ENCODE measurements around the gene KICS2. TPM values are rescaled to one million over a fixed set of nuclear protein-coding genes. Genes with fewer than 3 reads are reported as not detected.

Gene KICS2
- polyA plus RNA-seq, 1 donor = 5.6 TPM

- Histone ChIP-seq H3K27ac (ENCODE audit: low read length) (no peak overlapping the region), H3K4me1 (ENCODE audit: control insufficient read depth, insufficient read depth, low read length) (no peaks in the 10 kb centered on the region), H3K36me3 (ENCODE audit: control insufficient read depth, insufficient read depth, low read length) (no peaks in the 10 kb centered on the region), H3K27me3 (ENCODE audit: control insufficient read depth, insufficient read depth, low read length) (no peaks in the 10 kb centered on the region), H3K4me3 (ENCODE audit: low read length) (no peak overlapping the region), H3K9me3 (ENCODE audit: control insufficient read depth, low read depth, low read length) (no peaks in the 10 kb centered on the region)
- WGBS (ENCODE audit: insufficient coverage, low lambda C conversion rate) = no CpG with 5 or more reads among the region's 1 CpG
- no peak for DNase-seq
Observed at GRCh38 chr12:64178122-64178521, 44.0 kb downstream of the KICS2 start.

- Histone ChIP-seq H3K27ac (ENCODE audit: low read length) (no peak overlapping the region), H3K27me3 (ENCODE audit: control insufficient read depth, insufficient read depth, low read length) (no peaks in the 10 kb centered on the region), H3K4me3 (ENCODE audit: low read length) (no peak overlapping the region), H3K4me1 (ENCODE audit: control insufficient read depth, insufficient read depth, low read length) (no peaks in the 10 kb centered on the region), H3K9me3 (ENCODE audit: control insufficient read depth, low read depth, low read length) (no peaks in the 10 kb centered on the region), H3K36me3 (ENCODE audit: control insufficient read depth, insufficient read depth, low read length) (no peaks in the 10 kb centered on the region)
- 100% methylated on average over 1 of the region's 7 CpGs for WGBS (ENCODE audit: insufficient coverage, low lambda C conversion rate)
- DNase-seq = no peak
Observed at GRCh38 chr12:64177001-64177400, 45.1 kb downstream of the KICS2 start.

DNA sequence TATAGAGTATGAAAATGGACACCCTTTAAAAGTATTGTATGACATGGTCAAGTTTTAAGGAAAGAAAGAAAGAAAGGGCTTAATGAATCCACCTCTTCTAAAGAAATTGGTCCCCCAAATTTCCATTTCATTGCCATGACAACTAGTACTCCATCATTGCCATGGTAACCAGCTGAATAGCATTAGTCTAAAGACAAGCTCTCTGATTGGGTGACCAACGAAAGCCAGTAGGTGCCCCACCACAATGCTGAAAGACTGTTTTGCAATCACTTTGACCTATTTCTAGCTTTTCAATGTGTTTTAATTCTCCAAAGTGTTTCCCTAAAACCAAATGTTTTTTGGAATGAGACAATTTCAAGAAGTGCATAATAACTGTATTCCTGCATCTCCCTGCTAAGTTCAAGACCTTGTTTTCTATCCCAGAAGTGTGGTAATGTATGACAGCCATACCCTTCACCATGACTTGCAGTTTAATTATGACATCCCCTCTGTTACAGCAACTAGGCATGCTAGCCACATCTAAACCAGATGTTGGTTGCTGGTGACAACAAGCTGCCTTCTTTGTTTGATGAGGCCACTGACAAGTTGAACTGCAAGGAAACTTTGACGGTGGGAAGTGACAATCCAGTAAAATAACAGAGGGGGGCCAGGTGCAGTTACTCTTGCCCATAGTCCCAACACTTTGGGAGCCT lies 46.7 kb downstream of the KICS2 start:
- Histone ChIP-seq H3K4me1 (ENCODE audit: control insufficient read depth, insufficient read depth, low read length) (no peaks in the 10 kb centered on the region), H3K9me3 (ENCODE audit: control insufficient read depth, low read depth, low read length) (no peaks in the 10 kb centered on the region), H3K4me3 (ENCODE audit: low read length) (no peak overlapping the region), H3K27me3 (ENCODE audit: control insufficient read depth, insufficient read depth, low read length) (no peaks in the 10 kb centered on the region), H3K36me3 (ENCODE audit: control insufficient read depth, insufficient read depth, low read length) (no peaks in the 10 kb centered on the region), H3K27ac (ENCODE audit: low read length) (no peak overlapping the region)
- DNase-seq = no peak
- WGBS (ENCODE audit: insufficient coverage, low lambda C conversion rate) = no CpG with 5 or more reads among the region's 2 CpGs

DNA sequence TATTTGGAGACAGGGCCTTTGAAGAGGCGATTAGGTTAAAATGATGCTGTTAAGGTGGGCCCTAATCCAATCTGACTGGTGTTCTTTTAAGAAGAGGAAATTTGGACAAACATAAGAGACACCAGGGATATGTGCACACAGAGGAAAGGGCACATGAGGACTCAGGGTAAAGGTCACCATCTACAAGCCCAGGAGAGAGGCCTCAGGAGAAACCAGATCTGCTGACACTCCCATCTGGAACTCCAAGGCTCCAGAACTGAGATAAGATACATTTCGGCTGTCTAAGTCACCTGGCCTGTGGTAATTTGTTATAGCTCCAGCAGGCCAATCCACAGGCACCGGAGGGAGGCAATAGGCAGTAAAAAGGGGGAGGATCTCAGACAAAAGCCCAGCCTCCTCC lies 48.6 kb downstream of the KICS2 start:
- Histone ChIP-seq H3K36me3 (ENCODE audit: control insufficient read depth, insufficient read depth, low read length) (no peaks in the 10 kb centered on the region), H3K27me3 (ENCODE audit: control insufficient read depth, insufficient read depth, low read length) (no peaks in the 10 kb centered on the region), H3K9me3 (ENCODE audit: control insufficient read depth, low read depth, low read length) (no peaks in the 10 kb centered on the region), H3K4me3 (ENCODE audit: low read length) (no peak overlapping the region), H3K27ac (ENCODE audit: low read length) (no peak overlapping the region), H3K4me1 (ENCODE audit: control insufficient read depth, insufficient read depth, low read length) (no peaks in the 10 kb centered on the region)
- WGBS (ENCODE audit: insufficient coverage, low lambda C conversion rate) = no CpG with 5 or more reads among the region's 3 CpGs
- DNase-seq = peak; percentile 53 to 68

Other genes with a start within 250 kb of the KICS2 start
- gene C12orf56, start 168.5 kb upstream of the KICS2 start, polyA plus RNA-seq = 0.22 TPM
- 27.6 TPM for gene XPOT, start 182.1 kb upstream of the KICS2 start, polyA plus RNA-seq
- 30.1 TPM for gene TBK1, start 229.8 kb upstream of the KICS2 start, polyA plus RNA-seq